ENCODE data around the gene DACH1.

DACH1 gene

DNA sequence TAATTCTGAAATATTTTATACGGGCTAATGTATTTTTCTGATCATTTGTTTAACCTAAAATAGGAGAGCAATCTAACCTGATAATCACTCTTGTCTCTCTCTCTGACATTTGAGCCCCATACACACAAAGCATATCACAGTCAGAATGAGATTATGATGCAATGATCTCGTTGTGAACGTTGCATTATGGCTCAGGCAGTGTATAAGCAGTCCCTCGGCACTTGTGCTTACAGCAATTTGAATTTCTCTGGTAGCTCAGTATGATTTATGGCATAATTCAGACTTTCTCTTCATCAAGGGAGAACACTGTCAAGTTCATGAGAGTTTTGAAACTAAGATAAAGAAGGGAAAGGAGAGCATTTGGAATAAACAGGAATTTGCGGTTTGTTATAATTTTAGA is 256.1 kb downstream of the DACH1 start (continued):
- TF ChIP-seq, protein P1, sequence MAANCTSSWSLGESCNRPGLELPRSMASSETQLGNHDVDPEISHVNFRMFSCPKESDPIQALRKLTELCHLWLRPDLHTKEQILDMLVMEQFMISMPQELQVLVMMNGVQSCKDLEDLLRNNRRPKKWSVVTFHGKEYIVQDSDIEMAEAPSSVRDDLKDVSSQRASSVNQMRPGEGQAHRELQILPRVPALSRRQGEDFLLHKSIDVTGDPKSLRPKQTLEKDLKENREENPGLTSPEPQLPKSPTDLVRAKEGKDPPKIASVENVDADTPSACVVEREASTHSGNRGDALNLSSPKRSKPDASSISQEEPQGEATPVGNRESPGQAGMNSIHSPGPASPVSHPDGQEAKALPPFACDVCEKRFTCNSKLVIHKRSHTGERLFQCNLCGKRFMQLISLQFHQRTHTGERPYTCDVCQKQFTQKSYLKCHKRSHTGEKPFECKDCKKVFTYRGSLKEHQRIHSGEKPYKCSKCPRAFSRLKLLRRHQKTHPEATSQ (tag by site-specific recombination; IDR thresholded peaks at IDR 0.05), result no peak
- TF ChIP-seq SCRT2 (tag by site-specific recombination; IDR thresholded peaks at IDR 0.05) (no peak), ZNF510 (tag by site-specific recombination; IDR thresholded peaks at IDR 0.05; ENCODE audit: insufficient replicate concordance) (no peak), ZNF48 (tag by site-specific recombination; IDR thresholded peaks at IDR 0.05) (no peak), HOXA7 (CRISPR knock-in tag; IDR thresholded peaks at IDR 0.05; ENCODE audit: borderline replicate concordance) (no peak), ZNF302 (tag by site-specific recombination; IDR thresholded peaks at IDR 0.05; ENCODE audit: low read depth) (no peak), OSR2 (tag by site-specific recombination; IDR thresholded peaks at IDR 0.05) (no peak), GLI2 (tag by site-specific recombination; IDR thresholded peaks at IDR 0.05; ENCODE audit: borderline replicate concordance, low read depth) (no peak), HOXC10 (CRISPR knock-in tag; IDR thresholded peaks at IDR 0.05) (no peak), OVOL3 (tag by site-specific recombination; IDR thresholded peaks at IDR 0.05) (no peak), ZNF548 (tag by site-specific recombination; IDR thresholded peaks at IDR 0.05) (no peak), ZNF629 (tag by site-specific recombination; IDR thresholded peaks at IDR 0.05) (no peak), ZNF114 (tag by site-specific recombination; IDR thresholded peaks at IDR 0.05) (no peak), ZNF701 (tag by site-specific recombination; IDR thresholded peaks at IDR 0.05) (no peak), ZBTB17 (tag by site-specific recombination; IDR thresholded peaks at IDR 0.05) (peak; percentile 68), SP2 (tag by site-specific recombination; IDR thresholded peaks at IDR 0.05) (no peak), TRIM28 (IDR thresholded peaks at IDR 0.05; ENCODE audit: borderline replicate concordance, low read length) (peak; percentile 76; the same call in 1 of the 2 replicates), KLF10 (tag by site-specific recombination; IDR thresholded peaks at IDR 0.05) (no peak), ZNF132 (tag by site-specific recombination; IDR thresholded peaks at IDR 0.05; ENCODE audit: borderline replicate concordance) (no peak), ZNF558 (tag by site-specific recombination; IDR thresholded peaks at IDR 0.05) (no peak), SP7 (tag by site-specific recombination; IDR thresholded peaks at IDR 0.05) (0 out of 2 replicates have a peak, but pooled peaks have one; percentile 23), MZF1 (tag by site-specific recombination; IDR thresholded peaks at IDR 0.05; ENCODE audit: borderline replicate concordance) (peak; percentile 27; the same call in 1 of the 2 replicates), ZNF501 (tag by site-specific recombination; IDR thresholded peaks at IDR 0.05) (no peak), ZBTB48 (tag by site-specific recombination; IDR thresholded peaks at IDR 0.05) (no peak), ZNF138 (tag by site-specific recombination; IDR thresholded peaks at IDR 0.05; ENCODE audit: borderline replicate concordance) (no peak), KLF7 (tag by site-specific recombination; IDR thresholded peaks at IDR 0.05; ENCODE audit: borderline replicate concordance) (no peak), ZBTB20 (tag by site-specific recombination; IDR thresholded peaks at IDR 0.05) (no peak)
- TF ChIP-seq, protein P2, sequence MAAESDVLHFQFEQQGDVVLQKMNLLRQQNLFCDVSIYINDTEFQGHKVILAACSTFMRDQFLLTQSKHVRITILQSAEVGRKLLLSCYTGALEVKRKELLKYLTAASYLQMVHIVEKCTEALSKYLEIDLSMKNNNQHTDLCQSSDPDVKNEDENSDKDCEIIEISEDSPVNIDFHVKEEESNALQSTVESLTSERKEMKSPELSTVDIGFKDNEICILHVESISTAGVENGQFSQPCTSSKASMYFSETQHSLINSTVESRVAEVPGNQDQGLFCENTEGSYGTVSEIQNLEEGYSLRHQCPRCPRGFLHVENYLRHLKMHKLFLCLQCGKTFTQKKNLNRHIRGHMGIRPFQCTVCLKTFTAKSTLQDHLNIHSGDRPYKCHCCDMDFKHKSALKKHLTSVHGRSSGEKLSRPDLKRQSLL (tag by site-specific recombination; IDR thresholded peaks at IDR 0.05), result no peak
- TF ChIP-seq, protein P3, sequence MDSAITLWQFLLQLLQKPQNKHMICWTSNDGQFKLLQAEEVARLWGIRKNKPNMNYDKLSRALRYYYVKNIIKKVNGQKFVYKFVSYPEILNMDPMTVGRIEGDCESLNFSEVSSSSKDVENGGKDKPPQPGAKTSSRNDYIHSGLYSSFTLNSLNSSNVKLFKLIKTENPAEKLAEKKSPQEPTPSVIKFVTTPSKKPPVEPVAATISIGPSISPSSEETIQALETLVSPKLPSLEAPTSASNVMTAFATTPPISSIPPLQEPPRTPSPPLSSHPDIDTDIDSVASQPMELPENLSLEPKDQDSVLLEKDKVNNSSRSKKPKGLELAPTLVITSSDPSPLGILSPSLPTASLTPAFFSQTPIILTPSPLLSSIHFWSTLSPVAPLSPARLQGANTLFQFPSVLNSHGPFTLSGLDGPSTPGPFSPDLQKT (IDR thresholded peaks at IDR 0.05; ENCODE audit: borderline replicate concordance, low read depth, low read length), result no peak
- TF ChIP-seq, protein P4, sequence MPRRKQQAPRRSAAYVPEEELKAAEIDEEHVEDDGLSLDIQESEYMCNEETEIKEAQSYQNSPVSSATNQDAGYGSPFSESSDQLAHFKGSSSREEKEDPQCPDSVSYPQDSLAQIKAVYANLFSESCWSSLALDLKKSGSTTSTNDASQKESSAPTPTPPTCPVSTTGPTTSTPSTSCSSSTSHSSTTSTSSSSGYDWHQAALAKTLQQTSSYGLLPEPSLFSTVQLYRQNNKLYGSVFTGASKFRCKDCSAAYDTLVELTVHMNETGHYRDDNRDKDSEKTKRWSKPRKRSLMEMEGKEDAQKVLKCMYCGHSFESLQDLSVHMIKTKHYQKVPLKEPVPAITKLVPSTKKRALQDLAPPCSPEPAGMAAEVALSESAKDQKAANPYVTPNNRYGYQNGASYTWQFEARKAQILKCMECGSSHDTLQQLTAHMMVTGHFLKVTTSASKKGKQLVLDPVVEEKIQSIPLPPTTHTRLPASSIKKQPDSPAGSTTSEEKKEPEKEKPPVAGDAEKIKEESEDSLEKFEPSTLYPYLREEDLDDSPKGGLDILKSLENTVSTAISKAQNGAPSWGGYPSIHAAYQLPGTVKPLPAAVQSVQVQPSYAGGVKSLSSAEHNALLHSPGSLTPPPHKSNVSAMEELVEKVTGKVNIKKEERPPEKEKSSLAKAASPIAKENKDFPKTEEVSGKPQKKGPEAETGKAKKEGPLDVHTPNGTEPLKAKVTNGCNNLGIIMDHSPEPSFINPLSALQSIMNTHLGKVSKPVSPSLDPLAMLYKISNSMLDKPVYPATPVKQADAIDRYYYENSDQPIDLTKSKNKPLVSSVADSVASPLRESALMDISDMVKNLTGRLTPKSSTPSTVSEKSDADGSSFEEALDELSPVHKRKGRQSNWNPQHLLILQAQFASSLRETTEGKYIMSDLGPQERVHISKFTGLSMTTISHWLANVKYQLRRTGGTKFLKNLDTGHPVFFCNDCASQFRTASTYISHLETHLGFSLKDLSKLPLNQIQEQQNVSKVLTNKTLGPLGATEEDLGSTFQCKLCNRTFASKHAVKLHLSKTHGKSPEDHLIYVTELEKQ (tag by site-specific recombination; IDR thresholded peaks at IDR 0.05; ENCODE audit: borderline replicate concordance), result no peak
- TF ChIP-seq, protein P5, sequence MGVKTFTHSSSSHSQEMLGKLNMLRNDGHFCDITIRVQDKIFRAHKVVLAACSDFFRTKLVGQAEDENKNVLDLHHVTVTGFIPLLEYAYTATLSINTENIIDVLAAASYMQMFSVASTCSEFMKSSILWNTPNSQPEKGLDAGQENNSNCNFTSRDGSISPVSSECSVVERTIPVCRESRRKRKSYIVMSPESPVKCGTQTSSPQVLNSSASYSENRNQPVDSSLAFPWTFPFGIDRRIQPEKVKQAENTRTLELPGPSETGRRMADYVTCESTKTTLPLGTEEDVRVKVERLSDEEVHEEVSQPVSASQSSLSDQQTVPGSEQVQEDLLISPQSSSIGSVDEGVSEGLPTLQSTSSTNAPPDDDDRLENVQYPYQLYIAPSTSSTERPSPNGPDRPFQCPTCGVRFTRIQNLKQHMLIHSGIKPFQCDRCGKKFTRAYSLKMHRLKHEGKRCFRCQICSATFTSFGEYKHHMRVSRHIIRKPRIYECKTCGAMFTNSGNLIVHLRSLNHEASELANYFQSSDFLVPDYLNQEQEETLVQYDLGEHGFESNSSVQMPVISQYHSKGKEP (tag by site-specific recombination; IDR thresholded peaks at IDR 0.05), result peak; percentile 90
- TF ChIP-seq, protein P6, sequence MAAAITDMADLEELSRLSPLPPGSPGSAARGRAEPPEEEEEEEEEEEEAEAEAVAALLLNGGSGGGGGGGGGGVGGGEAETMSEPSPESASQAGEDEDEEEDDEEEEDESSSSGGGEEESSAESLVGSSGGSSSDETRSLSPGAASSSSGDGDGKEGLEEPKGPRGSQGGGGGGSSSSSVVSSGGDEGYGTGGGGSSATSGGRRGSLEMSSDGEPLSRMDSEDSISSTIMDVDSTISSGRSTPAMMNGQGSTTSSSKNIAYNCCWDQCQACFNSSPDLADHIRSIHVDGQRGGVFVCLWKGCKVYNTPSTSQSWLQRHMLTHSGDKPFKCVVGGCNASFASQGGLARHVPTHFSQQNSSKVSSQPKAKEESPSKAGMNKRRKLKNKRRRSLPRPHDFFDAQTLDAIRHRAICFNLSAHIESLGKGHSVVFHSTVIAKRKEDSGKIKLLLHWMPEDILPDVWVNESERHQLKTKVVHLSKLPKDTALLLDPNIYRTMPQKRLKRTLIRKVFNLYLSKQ (tag by site-specific recombination; IDR thresholded peaks at IDR 0.05; ENCODE audit: borderline replicate concordance), result no peak
